Measurements from ENCODE around the gene HAPSTR1.

The HAPSTR1 gene

GRCh38 chr16:9065077-9065476 lies 26.4 kb upstream of the HAPSTR1 start:
- no peak overlapping the region for H3K27ac ChIP-seq
- ChIA-PET POLR2A (ENCODE audit: low non-redundant PET) (no interaction called here), CTCF (interaction anchor here (0.6 kb wide), 2 partner anchors 15 to 58 kb away, joined by 3 to 5 read pairs; no protein-coding TSS in a partner anchor)
- TF ChIP-seq CTCF (conservative IDR thresholded peaks at IDR 0.05; ENCODE audit: low read depth): no peak
- DNase-seq (ENCODE audit: low spot score): no peak

GRCh38 chr16:9068886-9069285 lies 22.6 kb upstream of the HAPSTR1 start:
- no peak for TF ChIP-seq CTCF (conservative IDR thresholded peaks at IDR 0.05; ENCODE audit: low read depth)
- peak overlapping the region; percentile 85 for H3K27ac ChIP-seq
- ChIA-PET POLR2A (ENCODE audit: low non-redundant PET) (no interaction called here), CTCF (interaction anchor here (0.6 to 0.7 kb wide), 3 partner anchors 19 to 132 kb away, joined by 3 to 6 read pairs (median 4); no protein-coding TSS in a partner anchor)
- no peak for DNase-seq (ENCODE audit: low spot score)

GRCh38 chr16:9070254-9070653 lies 21.2 kb upstream of the HAPSTR1 start:
- TF ChIP-seq CTCF (conservative IDR thresholded peaks at IDR 0.05; ENCODE audit: low read depth): no peak
- ChIA-PET POLR2A (ENCODE audit: low non-redundant PET) (no interaction called here), CTCF (no interaction called here)
- DNase-seq (ENCODE audit: low spot score): no peak
- peak overlapping the region; percentile 85; the same call in 1 of the 2 replicates for H3K27ac ChIP-seq

- DNase-seq (ENCODE audit: low spot score): no peak
- CTCF ChIA-PET: interaction anchor here (0.6 kb wide), 1 partner anchor 27 kb away, joined by 3 read pairs; no protein-coding TSS in a partner anchor
- H3K27ac ChIP-seq: no peak overlapping the region
- POLR2A ChIA-PET (ENCODE audit: low non-redundant PET): no interaction called here
- no peak for TF ChIP-seq CTCF (conservative IDR thresholded peaks at IDR 0.05; ENCODE audit: low read depth)
Observed at GRCh38 chr16:9071377-9071776, 20.1 kb upstream of the HAPSTR1 start.

- no peak for TF ChIP-seq CTCF (conservative IDR thresholded peaks at IDR 0.05; ENCODE audit: low read depth)
- H3K27ac ChIP-seq: peak overlapping the region; percentile 65
- CTCF ChIA-PET: no interaction called here
- peak; percentile 42 for DNase-seq (ENCODE audit: low spot score)
- POLR2A ChIA-PET (ENCODE audit: low non-redundant PET): interaction anchor here (1.0 kb wide), 1 partner anchor 19 kb away, joined by 10 read pairs; the partner anchor contains the start of gene HAPSTR1
Observed at GRCh38 chr16:9072806-9073341, 18.6 kb upstream of the HAPSTR1 start.

- ChIA-PET CTCF (no interaction called here), POLR2A (ENCODE audit: low non-redundant PET) (no interaction called here)
- DNase-seq (ENCODE audit: low spot score): no peak
- H3K27ac ChIP-seq: 0 out of 2 replicates have a peak overlapping the region, but pooled peaks have one; percentile 71
- no peak for TF ChIP-seq CTCF (conservative IDR thresholded peaks at IDR 0.05; ENCODE audit: low read depth)
Observed at GRCh38 chr16:9075299-9076071, 16.0 kb upstream of the HAPSTR1 start.
